Glomerular visceral epithelial cell (primary cell): ENCODE measurements around the gene GPD1.
"Not testable (repeated sequence)": the region's sequence is repeated elsewhere in the genome, so short reads cannot be mapped to it uniquely, and the experiment has no call there.

Experiments used
- DNase-seq: peaks from one replicate; pipeline ENCODE4 v3.0.0-alpha.2; 2016; ENCODE audit errors: extremely low spot score

Gene GPD1

DNA sequence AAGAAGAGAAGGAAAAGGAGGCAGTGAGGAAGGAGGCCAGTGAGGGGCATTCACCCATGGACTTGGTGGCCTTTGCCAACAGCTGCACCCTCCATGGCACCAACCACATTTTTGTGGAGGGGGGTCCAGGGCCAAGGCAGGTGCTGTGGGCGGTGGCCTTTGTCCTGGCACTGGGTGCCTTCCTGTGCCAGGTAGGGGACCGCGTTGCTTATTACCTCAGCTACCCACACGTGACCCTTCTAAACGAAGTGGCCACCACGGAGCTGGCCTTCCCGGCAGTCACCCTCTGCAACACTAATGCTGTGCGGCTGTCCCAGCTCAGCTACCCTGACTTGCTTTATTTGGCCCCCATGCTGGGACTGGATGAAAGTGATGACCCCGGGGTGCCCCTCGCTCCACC, 30.1 kb upstream of the GPD1 start:
- no peak for DNase-seq

DNA sequence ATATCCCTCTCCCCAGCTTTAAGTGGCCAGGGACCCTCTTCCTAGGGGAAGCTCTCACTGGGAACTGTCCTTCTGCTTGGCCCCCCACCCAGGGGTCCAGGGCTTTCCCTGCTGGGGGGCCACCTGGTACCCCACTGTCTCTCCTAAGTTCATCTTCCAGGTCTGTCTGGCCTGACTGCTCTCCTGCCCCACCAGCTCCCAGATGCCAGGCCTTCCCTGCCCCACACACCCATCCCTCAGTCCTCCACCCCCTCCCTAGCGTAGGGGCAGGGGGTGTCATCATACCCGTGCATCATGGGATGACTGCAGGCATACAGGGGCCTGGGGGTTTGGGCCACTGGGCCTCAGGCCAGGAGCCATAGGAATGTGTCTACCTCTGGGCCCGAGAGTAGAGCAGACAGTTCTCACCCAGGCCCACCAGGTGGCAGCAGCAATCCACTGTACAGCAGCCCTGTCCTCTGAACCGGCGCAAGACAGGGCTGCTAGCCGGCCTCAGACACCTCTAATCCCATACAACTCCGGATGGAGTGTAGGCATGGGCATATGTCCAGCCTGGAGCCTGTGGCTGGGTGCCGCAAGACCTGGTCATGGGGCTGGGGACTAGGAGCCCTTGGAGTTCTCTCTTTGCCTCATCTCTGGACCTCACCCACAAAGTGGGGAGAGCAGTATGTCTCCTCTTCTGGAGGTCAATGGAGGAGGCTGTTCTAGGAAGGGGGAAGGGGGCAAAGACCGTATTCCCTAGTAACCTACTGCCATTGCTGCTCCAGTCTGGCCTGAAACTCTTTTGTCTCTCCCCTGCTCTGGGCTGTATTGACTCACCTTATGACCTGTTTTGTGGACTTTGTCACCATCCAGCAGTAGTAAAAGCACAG, 28.6 kb upstream of the GPD1 start:
- peak; percentile 88 for DNase-seq

DNA sequence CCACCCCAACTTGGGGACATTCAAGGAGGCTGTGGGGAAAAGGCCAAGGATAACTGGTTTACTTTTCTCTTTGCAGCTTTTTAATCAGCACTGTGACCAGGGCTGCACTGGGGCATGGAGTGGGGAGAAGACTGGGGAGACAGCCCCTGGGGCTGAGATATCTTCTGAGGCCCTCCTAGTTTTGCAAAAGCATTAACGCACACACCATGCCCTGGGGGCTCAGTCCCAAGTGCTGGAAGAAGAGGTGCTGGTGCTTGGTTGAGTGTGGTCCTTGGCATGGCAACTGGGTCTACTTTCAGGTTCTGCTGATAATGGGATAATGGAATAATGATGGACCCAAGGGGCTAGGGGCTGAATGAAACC, 28.0 kb upstream of the GPD1 start:
- DNase-seq, result no peak

DNA sequence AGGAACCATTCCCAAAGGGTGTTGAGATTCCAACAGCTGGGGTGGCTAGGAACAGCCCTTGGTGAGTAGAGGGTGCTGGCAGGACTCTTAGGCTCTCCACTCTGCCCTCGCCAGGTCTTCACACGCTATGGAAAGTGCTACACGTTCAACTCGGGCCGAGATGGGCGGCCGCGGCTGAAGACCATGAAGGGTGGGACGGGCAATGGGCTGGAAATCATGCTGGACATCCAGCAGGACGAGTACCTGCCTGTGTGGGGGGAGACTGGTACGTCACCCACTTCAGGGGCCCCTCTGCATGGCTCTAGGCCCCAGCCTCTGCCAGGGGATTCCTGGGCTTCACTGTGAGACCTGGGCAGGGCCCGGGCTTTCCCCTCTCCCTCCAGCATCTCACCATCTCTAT, 26.7 kb upstream of the GPD1 start:
- DNase-seq, result no peak

DNA sequence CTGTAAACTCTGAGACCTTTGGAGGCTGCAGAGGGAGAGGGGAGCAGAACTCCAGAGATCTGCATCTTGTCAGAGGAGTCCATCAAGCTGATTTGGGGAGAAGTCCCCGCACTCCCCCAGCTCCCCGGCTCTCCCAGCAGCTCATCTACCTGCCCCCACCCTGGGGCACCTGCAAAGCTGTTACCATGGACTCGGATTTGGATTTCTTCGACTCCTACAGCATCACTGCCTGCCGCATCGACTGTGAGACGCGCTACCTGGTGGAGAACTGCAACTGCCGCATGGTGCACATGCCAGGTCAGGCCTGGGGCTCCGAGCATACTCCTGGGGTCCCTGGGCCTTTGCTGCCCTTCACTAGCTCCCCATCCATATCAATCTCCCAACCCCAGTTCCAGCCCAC, 25.5 kb upstream of the GPD1 start:
- no peak for DNase-seq

DNA sequence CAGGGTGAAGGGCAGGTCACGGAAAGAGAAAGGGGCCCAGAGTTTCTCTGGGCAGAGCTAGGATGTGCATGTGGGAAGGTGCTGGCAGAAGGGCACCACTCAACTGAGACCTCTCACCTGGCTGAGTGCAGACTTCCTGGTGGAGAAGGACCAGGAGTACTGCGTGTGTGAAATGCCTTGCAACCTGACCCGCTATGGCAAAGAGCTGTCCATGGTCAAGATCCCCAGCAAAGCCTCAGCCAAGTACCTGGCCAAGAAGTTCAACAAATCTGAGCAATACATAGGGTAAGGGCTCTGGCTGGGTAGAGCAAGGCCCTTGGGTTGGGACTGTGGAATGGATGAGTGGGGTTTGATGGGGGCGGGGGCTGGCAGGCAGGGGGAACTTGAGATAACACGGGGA, 24.0 kb upstream of the GPD1 start:
- DNase-seq, result no peak

DNA sequence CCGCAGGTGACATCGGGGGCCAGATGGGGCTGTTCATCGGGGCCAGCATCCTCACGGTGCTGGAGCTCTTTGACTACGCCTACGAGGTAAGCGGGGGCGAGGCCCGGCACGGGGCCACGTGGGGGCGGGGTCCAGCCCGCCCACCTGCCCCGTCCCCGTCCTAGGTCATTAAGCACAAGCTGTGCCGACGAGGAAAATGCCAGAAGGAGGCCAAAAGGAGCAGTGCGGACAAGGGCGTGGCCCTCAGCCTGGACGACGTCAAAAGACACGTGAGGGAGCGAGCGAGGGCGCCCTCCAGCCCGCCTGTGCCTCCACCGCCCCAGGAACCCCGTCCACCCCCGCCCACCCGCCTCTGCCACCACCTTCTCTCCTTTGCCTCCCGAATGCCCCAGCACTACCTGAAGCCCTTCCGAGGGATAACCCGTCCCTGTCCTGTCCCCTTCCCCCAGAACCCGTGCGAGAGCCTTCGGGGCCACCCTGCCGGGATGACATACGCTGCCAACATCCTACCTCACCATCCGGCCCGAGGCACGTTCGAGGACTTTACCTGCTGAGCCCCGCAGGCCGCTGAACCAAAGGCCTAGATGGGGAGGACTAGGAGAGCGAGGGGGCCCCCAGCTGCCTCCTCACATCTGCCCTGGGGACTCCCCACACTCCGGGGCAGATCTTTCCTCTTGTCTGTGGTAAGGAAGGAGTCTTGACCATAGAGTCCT, 22.6 kb upstream of the GPD1 start:
- no peak for DNase-seq

DNA sequence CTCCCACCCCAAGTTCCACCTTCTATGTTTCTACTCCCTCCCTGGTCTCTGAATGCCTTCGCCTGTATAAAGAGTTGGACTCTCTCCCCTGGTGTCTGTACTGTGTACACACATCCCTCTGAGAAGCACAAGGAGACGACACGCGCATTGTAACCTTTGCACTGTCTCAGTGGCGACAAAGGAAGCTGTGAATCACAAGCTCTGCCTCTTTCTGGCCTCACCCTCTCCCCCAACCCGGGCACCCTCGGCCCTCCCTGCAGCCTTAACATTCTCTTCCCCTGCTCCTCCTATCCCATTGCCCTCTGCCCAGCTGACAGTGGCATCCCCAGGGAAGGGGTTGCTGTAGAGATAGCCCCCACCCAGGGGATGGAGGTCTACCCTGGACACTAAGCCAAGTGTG, 21.2 kb upstream of the GPD1 start:
- no peak for DNase-seq

DNA sequence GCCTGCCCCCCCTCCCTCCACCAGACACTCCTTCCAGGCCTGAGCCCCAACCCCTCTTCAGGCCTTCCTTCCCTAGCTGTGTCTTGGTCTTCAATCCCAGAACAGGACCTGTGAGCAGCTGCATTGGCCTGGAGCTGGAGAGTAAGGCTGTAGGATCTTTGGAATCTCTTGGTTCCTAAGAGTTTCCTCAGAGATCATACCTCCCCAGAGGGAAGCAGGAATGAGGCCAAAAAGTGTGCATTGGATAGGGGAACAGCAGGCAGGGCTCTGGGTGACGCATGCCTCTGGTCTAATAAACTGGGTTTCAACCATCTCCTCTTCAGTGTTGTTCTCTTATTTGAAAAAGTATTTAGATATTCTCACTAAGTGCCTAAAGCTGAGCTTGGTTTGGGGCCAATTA, 20.5 kb upstream of the GPD1 start:
- no peak for DNase-seq

DNA sequence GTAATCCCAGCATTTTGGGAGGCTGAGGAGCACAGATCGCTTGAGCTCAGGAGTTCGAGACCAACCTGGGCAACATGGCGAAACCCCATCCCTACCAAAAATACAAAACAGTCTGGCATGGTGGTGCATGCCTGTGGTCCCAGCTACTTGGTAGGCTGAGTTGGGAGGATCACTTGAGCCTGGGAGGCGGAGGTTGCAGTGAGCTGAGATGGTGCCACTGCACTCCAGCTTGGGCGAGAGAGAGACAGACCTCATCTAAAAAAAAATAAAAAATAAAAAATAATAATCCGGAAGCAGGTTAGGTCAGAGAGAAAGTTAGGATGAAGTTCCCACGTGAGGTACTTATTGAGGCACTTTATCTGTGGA, 19.4 kb upstream of the GPD1 start:
- not testable (repeated sequence) for DNase-seq

DNA sequence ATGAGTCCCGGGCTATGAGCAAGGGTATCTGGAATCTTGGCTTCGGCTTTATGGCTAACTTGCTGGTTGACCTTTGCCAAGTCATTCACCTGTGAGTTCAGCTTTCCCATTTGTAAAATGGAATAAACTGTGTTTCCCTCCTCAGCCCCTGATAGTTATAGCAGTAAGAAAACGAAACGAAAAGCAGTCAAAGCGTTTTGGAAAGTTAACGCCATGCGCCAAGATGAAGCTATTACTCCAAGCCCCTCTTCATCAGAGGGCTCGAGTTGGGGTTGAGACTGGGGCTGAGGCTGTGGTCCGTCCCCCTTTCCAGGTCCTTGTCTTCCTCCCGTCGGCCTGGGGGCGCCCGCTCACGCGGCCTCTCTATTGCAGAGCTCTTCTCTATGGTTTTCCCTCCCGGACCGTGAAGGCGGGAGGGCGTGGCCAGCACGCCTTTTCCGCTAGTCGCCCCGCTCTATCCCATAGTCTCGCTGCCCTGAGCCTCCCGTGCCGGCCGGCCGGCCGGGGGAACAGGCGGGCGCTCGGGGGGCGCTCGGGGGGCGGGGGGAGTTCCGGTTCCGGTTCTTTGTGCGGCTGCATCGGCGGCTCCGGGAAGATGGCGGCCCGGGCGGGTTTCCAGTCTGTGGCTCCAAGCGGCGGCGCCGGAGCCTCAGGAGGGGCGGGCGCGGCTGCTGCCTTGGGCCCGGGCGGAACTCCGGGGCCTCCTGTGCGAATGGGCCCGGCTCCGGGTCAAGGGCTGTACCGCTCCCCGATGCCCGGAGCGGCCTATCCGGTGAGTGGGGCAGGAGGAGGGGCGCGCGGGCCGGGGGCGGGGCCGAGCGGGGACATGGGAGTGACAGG, 18.8 kb upstream of the GPD1 start, which contains the start of gene SMARCD1:
Gene SMARCD1 (plus strand): TSS at position 568 of the 840 bp plus-strand sequence. CDS start 28 bp downstream, at position 596.
- DNase-seq, result peak; percentile 92

DNA sequence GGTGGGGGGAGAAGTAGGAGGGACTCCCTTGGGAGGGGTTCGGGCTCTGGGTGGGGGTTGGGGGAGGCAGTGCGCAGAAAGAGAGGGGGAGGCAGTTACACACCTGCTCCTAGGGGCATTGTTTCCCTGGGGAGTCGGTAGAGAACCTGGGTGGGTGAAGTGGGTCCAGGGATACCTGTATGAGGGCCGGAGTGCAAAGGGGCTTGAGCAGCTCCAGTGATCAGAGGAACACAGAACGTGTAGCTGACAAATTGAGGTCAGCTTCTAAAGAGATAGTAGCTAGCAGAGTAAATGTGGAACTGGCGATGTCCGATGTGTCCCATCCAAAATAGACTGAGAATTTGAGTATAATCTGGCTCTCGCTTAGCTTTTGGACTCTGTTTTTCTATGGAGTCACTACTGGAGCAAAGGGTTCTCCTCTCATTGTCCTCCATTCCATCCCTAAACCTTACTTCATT, 18.2 kb upstream of the GPD1 start:
- DNase-seq, result no peak

DNA sequence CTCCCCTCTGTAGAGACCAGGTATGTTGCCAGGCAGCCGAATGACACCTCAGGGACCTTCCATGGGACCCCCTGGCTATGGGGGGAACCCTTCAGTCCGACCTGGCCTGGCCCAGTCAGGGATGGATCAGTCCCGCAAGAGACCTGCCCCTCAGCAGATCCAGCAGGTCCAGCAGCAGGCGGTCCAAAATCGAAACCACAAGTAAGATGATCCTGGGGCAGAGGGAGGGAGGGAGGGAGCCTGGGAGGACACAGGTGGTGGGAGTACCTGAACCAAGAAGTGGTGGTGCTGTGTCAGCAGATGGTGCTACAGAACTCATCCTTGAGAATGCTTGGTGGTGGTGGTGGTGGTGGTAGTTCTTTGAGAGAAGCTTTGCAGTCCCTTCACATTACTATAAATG, 17.7 kb upstream of the GPD1 start:
- no peak for DNase-seq

DNA sequence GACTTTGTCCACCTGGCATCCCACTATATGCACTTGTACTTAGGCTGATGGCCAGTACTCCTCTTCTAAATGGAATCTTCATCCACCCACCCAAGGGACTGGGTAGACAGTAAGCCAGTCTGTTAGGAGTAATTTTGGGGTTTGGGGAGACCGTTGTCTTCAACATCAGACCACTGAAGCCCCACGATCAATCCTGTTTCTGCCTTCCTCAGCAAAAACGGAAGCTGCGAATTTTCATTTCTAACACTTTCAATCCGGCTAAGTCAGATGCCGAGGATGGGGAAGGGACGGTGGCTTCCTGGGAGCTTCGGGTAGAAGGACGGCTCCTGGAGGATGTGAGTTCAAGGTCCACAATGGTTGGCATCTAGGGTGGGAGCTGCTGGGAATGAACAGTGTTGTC, 16.7 kb upstream of the GPD1 start:
- no peak for DNase-seq

DNA sequence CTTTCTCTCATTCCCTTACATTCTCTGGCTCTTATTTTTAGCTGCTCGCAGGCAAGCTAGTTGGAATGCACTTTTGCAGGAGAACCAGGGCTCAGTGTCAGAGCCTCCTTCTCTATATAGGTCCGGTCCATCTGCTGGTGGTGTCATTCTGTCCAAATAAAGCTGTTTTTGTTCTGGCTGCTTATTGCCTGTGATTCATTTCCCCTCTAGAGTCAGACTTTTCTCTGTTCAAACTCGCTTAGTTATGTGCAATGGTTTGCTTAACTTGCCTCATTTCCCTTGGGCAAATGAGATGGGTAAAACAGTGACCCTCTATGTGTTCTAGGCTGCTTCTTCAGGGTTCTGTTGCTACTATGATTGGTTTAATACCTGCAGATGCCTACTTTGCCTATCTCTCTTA, 15.8 kb upstream of the GPD1 start:
- DNase-seq, result no peak

DNA sequence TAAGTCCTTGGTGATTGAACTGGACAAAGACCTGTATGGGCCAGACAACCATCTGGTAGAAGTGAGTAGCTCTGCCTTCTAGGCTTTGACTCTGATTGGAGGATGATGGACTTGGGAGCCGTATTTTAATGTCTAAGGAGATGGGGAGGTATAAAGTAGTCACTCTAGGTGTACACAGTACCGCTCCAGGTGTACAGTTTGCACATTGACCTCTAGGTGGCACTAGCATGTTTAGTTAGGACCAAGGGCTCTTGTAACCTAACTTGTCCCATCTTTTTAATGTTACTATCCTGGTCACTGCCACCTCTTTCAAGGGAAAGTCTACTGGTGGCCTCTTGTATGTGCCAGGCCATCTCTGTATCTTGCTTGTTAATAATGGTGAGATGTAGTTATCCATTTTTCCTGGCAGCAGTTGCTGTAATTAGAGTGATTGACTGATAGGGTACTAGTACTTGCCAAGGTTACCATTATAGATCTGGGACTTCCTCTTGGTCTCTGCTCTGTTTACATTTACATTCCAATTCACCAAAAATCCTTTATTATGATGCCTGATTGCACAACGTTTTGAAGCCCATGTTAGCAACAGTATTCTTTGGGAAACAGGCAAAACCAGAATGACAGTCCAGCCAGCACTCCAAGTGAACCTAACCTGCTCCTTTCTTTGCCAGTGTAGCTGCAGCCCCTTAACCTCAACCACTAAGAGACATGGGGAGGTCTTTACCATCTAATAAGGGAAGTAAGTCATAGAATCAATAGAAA, 15.1 kb upstream of the GPD1 start:
- peak; percentile 54 for DNase-seq

DNA sequence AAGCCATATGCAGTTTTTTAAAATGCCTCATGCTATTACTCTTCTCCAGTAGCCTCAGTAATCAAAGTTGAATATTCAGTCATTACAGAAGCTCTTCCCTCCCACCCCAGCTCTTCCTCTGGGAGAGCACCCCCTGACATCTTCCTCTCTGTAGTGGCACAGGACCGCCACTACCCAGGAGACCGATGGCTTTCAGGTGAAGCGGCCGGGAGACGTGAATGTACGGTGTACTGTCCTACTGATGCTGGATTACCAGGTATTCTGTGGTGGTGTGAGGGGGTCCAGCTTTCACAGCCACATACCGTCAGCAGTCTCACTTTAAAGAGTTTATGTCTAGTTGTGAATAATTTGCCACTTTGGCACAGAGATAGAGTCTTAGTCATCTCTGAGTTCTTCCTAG, 14.1 kb upstream of the GPD1 start:
- no peak for DNase-seq

DNA sequence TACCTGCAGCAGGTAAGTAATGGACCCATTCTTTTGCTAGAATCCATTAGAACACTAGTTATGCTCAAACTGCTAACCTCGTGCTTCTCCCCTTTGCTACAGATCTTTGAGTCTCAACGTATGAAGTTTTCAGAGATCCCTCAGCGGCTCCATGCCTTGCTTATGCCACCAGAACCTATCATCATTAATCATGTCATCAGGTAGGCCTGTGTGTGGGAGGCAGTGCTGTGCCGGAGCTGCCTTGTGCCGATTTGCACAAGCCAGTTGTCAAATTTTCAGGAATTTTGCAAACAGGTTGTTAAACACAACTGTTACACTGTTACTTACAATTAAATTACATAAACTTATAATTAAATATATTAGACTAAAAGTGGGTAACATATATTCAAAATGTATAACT, 13.4 kb upstream of the GPD1 start:
- no peak for DNase-seq

DNA sequence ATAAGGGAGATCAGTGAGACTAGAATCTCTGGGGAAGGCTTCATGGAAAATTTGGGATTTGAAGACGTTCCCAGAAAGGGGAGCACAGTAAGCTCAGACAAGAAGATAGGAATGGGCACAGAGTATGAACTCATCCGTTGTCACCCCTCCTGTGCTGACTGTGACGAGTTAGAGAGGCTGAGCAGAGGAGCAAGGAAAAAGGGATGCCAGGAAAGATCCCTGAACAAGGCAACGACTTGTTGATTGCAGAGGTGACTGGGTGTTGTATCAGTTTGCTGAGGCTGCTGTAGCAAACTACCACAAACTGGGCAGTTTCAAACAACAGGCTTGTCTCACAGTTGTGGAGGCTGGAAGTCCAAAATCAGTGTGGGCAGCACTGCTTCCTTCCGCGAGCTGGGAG, 5.9 kb upstream of the GPD1 start:
- DNase-seq, result no peak

DNA sequence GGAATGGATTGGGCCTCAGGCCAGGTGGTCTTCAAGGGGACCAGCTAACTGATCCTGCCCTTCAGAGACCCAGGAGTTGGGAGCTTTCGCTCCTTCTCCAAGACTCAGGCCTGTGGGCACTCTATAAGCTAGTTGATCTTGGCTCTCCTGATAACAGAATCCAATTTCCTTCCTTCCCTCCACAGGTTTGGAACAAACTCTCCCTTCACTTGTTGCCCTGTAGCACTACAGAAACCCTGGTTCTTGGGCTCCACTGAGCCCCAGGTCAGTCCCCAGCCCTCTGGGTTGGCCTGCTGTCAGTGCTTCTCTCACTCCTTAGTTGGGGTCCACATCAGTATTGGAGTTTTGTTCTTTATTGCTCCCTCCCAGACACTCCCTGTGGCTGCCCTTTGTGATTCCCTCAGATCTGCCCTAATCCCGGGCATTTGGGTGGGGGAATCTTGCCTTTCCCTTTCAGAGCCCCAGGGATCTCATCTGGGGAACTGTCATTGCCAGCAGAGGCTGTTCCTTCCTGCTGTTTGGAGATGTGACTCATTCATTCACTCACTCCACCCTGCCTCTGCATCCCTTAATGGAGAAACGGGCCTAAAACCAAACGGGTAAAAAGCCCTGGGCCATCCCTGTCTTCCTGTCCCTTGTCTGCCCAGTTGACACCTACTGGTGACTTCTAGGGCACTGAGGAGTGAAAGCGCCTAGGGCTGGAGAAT, 4.4 kb upstream of the GPD1 start:
- DNase-seq, result no peak

DNA sequence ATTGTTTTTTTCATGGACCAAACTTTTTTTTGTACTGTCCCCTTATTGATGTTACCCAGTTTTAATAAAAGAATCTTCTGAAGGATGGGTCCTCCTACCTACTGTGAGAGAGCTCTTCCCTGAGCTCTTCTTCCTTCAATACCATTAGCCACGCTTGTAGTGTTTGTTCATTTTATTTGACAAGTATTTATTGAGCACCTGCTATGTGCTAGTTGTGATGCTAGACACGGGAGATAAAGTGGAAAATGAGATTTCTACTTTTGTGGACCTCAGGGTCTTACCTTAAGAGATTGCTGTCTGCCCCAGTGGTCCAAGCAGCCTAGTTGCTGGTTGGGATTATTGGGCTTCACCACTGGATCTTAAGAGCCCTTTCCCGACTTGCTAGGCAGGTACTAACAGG, 3.2 kb upstream of the GPD1 start:
- no peak for DNase-seq
